HFF-Myc (cell line): ENCODE data around the gene MT1X.
A peak's percentile ranks its signal among the peaks of the same experiment; 100 is the strongest.

Experiments used
- DNase-seq: peaks from one replicate; pipeline ENCODE4 v3.0.0-alpha.2; 2011; ENCODE audit warnings: low read depth; ENCODE audit errors: extremely low read depth
- H3K4me3 ChIP-seq: replicated peaks from 2 replicates; pipeline ENCODE4 v1.5.1; 2011; ENCODE audit warnings: low read depth, mild to moderate bottlenecking, control low read depth, low read length
- TF ChIP-seq, protein P1 (sequence below): IDR thresholded peaks from 2 replicates; pipeline ENCODE4 v1.5.1; 2012; ENCODE audit warnings: mild to moderate bottlenecking, low read depth, low read length, control low read depth; ENCODE audit errors: missing control alignments

MT1X gene

GRCh38 chr16:56683424-56684172 is 1.3 kb downstream of the MT1X start:
- TF ChIP-seq, protein P1, sequence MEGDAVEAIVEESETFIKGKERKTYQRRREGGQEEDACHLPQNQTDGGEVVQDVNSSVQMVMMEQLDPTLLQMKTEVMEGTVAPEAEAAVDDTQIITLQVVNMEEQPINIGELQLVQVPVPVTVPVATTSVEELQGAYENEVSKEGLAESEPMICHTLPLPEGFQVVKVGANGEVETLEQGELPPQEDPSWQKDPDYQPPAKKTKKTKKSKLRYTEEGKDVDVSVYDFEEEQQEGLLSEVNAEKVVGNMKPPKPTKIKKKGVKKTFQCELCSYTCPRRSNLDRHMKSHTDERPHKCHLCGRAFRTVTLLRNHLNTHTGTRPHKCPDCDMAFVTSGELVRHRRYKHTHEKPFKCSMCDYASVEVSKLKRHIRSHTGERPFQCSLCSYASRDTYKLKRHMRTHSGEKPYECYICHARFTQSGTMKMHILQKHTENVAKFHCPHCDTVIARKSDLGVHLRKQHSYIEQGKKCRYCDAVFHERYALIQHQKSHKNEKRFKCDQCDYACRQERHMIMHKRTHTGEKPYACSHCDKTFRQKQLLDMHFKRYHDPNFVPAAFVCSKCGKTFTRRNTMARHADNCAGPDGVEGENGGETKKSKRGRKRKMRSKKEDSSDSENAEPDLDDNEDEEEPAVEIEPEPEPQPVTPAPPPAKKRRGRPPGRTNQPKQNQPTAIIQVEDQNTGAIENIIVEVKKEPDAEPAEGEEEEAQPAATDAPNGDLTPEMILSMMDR: no peak
- H3K4me3 ChIP-seq: peak overlapping the region; percentile 72
- DNase-seq: no peak

DNA sequence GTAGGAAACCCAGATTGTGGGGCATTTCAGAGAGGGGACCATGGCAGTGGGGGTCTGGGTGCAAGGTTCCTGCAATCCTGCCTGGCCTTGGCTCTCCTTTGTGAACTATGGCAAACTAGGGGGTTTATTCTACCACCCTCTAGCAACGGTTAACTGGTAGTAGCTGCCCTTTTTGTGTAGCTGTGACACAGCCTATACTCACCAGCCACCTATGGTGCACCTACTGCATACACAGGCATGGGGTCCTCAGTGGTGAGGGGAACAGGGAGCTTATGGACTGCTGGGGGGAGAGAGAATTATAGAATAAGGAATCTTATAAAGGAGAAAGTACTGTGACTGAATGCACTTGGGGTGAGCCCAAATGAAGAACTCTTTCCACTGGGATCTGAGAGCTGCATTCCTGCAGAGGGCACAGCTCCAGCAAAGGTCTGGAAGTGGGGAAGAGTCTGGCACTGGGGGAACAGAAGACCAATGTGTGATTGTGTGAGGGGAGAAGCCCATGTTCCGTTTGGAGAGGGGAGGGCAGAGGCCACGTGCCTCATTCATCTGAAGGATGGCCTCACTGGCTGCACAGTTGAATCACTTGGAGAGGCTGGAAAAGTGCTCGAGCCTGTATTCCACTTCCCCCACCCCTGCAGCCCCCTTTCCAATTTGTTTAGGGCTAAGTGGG is 2.1 kb downstream of the MT1X start:
- TF ChIP-seq, protein P1: no peak
- H3K4me3 ChIP-seq: no peak overlapping the region
- no peak for DNase-seq

GRCh38 chr16:56684926-56685590 is 2.8 kb downstream of the MT1X start:
- H3K4me3 ChIP-seq: no peak overlapping the region
- TF ChIP-seq, protein P1: no peak
- no peak for DNase-seq

- TF ChIP-seq, protein P1: no peak
- DNase-seq: no peak
- H3K4me3 ChIP-seq: no peak overlapping the region
Measured at GRCh38 chr16:56686758-56687157, 4.5 kb downstream of the MT1X start.

- TF ChIP-seq, protein P1: no peak
- no peak overlapping the region for H3K4me3 ChIP-seq
- DNase-seq: no peak
Measured at GRCh38 chr16:56688762-56689161, 6.5 kb downstream of the MT1X start.

- H3K4me3 ChIP-seq: no peak overlapping the region
- TF ChIP-seq, protein P1: no peak
- DNase-seq: no peak
Measured at GRCh38 chr16:56689171-56689570, 6.9 kb downstream of the MT1X start.
